ENCODE measurements around the gene WNT2B.
A peak's percentile ranks its signal among the peaks of the same experiment; 100 is the strongest.
"Not testable (repeated sequence)": the region's sequence is repeated elsewhere in the genome, so short reads cannot be mapped to it uniquely, and the experiment has no call there.

The WNT2B gene

GRCh38 chr1:112508278-112509004, at the start of gene WNT2B:
Gene WNT2B (plus strand): TSS chr1:112508965. CDS start chr1:112509263, 298 bp downstream.
- DNase-seq = peak in 13 of 58 donors; percentile 11 to 45 (median 23)

- DNase-seq = no peak
These were observed 48.1 kb upstream of the WNT2B start for GRCh38 chr1:112460615-112461014.

GRCh38 chr1:112461200-112461871, 47.4 kb upstream of the WNT2B start:
- DNase-seq = no peak

DNA sequence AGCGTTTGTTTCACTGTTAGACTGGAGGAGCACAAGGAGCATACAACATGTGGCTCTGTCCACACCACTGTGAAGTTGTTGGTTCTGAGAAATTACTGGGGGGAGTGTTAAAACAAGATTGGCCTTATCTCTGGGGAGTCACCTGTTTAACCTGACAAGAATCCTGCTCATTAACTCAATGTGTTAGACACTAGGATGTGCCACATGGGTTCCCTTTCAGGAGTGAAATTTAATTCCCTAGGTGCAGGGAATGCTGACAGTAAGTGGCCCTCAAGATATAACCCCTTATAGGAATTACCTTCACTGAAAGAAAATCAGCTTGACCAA, 45.8 kb upstream of the WNT2B start:
- no peak for DNase-seq

GRCh38 chr1:112464501-112464900, 44.3 kb upstream of the WNT2B start:
- DNase-seq = no peak

DNA sequence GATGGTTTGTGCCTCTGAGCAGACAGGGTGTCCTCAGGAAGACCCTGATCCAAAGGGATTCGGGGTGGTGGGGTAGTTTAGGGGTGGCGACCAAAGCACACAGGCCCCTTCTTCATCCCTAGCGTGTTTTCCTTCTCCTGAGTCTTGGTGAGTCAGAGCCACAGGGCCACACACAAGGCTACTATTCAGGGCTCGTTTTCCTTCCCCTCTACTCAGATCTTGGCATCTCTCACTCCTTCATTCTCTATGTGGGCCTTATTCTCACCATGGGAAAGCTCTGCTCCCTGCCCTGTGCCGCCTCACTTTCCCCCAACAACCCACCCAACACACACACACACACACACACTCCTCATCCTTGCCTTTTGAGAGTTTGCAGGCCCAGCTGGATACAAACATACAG, 43.6 kb upstream of the WNT2B start:
- peak in 11 of 58 donors; percentile 3 to 50 (median 23) for DNase-seq

DNA sequence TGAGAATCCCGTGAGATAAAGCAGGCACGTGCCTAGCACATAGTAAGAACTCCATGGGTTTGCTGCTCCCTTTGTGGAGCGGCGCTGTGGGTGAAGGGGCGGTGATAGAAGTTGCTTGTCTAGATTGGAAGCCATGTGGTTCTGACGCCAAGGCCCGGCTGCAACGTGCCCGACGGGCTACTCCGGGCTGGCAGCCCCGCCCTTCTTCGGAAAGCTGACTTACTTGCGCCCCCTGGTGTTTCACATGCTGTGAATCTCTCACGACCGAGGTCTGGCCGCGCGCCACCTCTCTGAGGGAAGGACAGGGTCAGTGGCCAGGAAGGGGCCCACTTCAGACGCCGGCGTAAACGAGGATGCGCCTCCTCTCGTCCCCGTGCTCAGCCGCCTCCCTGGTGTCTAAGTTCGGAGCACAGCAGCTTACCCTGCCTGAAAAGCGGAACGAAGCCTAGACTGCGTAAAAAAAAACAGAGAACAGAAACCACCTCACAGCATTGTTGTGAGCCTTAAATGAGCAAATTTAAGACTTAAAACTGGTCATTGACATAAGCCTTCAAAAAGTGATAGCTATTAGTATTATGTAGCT, 42.6 kb upstream of the WNT2B start:
- peak; percentile 24 to 98 (median 90) for DNase-seq

GRCh38 chr1:112470324-112470723, 38.4 kb upstream of the WNT2B start:
- not testable (repeated sequence) for DNase-seq

- no peak for DNase-seq
These were observed 37.8 kb upstream of the WNT2B start for GRCh38 chr1:112470966-112471365.

DNA sequence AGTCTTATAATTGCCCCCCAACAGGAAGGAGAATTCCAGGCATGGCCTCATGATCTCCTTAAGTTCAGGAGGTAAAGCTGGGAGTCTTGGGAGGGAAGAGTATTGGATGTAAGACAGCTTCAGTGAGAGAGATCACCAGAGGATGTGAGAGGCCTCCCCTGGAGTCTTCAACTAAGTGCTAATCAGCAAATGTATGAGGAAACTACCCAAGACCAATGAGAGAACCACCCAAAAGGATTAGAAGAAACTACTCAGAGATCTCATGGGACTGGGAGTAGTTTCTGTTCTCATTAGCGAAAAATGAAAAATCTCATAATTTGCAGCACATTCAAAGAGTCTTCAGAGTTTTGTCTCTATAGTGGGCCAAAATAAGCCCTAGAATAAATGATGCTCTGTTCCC, 36.6 kb upstream of the WNT2B start:
- no peak for DNase-seq

- no peak for DNase-seq
These were observed 31.2 kb upstream of the WNT2B start for GRCh38 chr1:112477550-112477949.

DNA sequence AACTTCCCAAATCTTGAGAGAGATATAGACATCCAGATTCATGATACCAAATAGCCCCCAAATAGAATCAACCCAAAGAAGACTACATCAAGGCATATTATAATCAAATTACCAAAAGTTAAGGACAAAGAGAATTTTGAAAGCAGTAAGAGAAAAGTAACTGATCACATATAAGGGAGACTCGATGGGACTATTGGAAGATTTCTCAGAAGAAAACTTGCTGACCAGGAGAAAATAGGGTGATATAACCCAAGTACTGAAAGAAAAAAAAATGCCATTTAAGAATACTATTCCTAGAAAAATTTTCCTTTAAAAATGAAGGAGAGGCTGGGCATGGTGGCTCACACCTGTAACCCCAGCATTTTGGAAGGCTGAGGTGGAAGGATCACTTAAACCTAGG, 30.5 kb upstream of the WNT2B start:
- DNase-seq = no peak

DNA sequence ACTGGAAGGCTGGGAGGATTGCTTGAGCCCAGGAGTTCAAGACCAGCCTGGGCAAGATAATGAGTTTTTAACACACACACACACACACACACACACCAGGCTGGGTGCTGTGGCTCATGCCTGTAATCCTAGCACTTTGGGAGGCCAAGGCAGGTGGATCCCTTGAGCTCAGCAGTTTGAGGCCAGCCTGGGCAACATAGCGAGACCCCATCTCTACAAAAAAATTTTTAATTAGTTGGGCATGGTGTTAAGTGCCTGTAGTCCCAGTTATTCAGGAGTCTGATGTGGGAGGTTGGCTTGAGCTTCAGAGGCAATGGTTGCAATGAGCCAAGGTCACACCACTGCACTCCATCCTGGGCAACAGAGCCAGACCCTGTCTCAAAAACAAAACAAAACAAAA, 22.7 kb upstream of the WNT2B start:
- DNase-seq = not testable (repeated sequence)

- DNase-seq = not testable (repeated sequence)
These were observed 21.1 kb upstream of the WNT2B start for GRCh38 chr1:112487686-112488085.

GRCh38 chr1:112488141-112488540, 20.6 kb upstream of the WNT2B start:
- no peak for DNase-seq

DNA sequence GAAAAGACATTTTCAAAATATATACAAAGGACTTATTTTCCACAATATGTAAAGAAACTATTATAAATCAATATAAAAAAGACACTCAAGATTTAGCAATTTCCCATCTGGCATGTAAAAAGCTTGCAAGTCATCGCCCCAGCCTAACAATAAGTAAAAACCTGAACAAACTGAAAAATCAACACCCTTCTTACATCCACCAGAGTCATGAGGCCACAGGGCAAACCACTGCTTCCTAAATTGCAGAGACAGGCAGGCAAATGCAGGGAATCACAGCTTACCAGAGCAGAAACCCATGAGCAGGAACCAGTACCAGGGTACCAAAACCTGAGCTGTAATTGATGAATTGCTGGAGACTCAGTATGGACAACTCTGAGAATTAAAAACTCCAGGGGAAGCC, 16.7 kb upstream of the WNT2B start:
- DNase-seq = no peak

DNA sequence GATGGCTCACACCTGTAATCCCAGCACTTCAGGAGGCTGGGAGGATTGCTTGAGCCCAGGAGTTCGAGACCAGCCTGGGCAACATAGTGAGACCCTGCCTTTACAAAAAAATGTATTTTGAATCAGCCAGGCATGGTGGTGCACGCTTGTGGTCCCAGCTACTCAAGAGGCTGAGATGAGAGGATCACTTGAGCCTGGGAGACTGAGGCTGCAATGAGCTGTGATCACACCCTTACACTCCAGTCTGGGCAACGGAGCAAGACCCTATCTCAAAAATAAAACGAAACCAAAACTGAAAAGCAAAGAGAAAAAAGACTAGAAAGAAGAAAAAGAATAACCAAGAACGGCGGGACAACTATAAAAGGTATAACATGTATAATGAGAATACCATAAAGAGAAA, 15.4 kb upstream of the WNT2B start:
- no peak for DNase-seq

GRCh38 chr1:112496290-112496689, 12.5 kb upstream of the WNT2B start:
- no peak for DNase-seq

DNA sequence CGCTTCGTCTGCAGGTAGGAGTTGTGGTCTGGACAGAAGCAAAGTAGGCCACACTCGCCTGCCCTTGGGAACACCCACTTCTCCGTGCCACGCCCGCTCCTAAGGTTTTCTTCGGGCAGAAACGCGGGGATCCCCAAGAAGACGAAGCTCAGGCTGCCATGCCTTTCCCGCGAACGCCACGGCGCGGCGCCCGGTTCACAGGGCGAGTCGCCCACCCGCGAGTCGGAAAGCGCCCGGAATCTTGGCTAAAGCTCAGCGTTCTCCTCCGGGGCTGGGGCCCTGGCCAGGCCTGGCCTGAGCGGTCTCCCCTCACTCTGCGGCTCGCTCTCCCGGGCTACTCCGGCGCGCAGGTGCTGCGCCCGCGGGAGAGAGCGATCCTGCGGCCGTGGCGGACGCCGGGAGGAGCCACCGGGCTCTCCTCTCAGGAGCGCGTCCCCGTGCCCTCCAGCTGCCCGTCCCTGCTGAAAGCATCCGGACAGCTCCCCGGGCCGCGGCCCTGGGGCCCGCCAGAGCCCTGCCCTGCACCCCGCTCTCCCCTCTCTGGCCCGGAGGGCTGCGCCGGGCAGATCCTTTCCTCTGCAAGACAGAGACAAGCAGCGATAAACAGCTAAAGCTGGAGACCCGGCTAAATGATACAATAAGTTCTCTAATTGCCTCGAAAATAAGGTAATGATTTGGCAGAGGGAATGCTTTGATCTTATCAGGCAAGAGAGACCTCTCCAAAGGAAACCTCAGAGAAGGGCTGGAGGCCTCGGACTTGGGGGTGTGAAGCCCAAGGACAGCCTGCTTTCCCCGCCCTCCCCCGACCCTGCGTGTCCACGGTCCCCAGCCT, 6.7 kb upstream of the WNT2B start:
- DNase-seq = peak in 55 of 58 donors; percentile 16 to 85 (median 57)

GRCh38 chr1:112502826-112503225, 5.9 kb upstream of the WNT2B start:
- DNase-seq = peak in 9 of 58 donors; percentile 9 to 56 (median 12)

- no peak for DNase-seq
These were observed 4.6 kb upstream of the WNT2B start for GRCh38 chr1:112504001-112504660.

Data from anterior cingulate cortex (tissue), 58 donors.